GOT3 (cell line): ENCODE results near the gene NPB.

ENCODE experiments used
- DNase-seq: peaks from one replicate; lab custom pipeline; 2025; ENCODE audit warnings: mixed read lengths; lab: John Stamatoyannopoulos, UW

The NPB gene

DNA sequence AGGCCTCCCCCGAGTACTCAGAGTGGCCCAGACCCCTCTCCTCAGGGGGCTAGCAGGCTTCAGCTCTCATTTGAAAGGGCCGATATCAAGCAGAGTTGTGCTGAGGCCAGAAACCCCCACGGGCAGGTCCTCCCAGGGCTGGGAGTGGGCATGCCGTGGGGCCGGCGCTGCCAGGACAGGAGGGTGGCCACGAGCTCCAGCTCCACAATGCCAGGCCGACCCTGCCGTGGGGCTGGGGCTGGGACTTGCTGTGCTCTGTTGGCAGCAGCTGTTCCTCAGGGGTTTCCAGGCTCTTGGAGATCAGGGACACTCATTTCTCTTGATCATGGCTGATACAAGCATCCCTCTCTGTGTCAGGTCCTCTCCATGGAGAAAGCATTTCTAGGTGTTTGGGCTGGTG lies 3.2 kb upstream of the NPB start:
- DNase-seq = no peak

DNA sequence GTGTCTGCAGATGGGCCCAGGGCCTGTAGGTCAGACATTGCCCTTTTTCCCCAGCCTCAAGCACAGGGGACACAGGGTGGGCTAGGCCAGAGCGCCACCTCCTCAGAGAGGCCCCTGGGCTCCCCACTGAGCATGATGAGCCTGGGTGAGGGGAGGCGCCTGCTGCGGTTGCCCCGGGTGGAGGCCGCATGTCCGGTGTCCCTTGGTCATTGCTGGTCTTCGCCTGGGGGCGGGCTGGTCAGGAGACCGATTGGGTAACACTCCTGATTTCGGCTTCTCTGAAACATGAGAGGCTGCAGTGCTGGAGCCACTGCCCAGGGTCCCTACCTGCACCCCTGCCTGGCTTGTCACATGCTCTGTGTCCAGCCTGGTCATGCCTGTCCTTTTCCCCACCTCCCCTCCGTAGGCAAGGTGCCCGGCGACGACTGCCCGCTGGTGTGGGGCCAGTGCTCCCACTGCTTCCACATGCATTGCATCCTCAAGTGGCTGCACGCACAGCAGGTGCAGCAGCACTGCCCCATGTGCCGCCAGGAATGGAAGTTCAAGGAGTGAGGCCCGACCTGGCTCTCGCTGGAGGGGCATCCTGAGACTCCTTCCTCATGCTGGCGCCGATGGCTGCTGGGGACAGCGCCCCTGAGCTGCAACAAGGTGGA lies 2.4 kb upstream of the NPB start:
- DNase-seq = no peak

DNA sequence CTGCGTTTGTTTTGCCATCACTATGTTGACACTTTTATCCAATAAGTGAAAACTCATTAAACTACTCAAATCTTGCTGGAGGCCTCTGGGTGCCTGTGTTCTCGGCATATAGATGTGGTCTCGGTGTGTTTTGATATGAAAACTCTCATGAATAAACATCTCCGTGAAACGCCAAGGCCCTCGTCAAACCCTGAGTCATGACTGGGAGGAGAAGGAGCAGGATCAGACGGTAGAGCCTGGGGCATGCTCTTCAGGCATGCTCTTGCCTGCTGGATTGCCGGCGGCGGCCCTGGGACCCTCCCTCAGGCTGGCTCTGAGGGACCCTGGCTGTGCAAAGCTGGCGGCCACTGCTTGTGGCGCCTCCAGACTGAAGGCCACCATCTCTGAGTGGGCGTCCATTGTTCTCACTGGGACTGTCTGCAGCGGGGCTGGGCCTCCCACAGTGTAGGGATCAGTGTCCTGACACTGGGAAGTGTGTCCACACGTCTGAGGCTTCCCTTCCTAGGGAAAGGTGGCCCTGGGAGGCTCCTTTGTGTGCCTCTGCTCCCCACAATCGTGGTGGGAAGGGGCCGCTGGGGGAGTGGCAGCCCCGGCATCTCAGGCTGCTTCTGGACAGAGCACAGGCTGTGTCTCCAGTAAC lies 1.7 kb upstream of the NPB start:
- DNase-seq = no peak

DNA sequence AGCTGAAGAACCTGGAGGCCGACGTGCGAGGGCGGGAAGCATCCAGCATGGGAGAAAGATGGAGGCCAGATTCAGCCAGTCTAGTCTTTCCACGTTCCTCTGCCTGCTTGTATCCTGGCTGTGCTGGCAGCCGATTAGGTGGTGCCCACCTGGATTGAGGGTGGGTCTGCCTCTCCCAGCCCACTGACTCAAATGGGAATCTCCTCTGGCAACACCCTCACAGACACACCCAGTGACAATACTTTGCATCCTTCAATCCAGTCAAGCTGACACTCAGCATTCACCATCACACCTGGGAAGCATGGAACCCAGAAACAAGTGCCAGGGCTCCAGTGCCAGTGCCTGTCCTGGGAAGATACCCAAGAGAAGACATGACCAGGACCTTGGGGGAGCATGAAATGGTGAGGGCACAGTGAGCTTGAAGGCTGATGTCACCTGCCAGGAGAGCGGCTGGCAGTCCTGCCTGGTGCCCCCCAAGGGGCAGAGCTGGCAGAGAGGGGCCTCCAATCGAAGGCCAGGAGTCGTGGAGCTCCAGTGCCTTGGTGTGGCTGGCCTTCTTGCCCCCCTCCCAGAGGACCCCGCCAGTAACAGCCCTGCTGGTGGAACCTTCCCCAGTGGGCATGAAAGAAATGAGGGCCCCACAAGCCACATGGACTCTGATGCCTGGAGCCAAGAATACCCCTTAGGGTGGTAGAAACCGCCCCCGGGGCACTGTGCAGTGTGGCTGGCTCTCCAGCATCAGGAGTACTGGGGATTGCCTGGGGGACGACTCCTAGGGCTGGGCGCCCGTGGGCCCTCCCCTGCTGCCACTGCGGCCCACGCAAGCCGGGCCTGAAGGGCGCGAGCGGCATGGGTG lies 643 bp upstream of the NPB start:
- no peak for DNase-seq

DNA sequence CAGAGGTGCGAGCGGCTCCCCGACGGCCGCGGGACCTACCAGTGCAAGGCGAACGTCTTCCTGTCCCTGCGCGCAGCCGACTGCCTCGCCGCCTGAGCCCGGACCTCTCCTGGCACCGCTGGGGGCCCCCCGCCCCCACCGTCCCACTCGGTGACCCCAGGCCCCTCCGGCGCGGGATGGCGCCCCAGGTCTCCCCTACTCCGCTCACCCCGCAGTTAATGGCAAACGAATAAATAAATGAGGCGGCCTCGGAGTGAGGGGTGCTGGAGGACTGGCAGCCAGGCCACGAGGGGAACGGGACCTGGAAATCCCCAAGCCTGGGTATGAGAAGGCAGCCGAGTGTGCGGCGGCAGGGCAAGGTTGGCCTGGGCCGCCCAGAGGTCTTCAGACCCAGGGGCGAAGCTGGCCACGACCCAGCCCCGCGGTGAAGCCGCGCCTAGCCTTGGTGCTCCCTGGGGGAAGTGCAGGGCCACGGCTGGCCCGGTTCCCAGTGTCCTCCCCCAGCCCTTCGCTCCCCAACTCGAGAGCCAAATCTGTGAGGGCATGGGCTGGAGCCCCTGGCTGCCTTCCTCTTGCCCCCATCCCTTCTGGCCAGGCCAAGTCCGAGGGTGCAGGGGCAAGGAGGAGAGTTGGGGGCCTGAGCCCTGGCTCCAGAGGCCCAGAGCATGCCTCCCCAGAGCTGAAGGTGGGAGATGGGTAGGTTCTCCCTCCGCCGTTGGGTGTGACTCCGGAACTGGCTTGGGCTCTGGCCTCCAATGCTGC lies 796 bp downstream of the NPB start:
- DNase-seq = no peak

DNA sequence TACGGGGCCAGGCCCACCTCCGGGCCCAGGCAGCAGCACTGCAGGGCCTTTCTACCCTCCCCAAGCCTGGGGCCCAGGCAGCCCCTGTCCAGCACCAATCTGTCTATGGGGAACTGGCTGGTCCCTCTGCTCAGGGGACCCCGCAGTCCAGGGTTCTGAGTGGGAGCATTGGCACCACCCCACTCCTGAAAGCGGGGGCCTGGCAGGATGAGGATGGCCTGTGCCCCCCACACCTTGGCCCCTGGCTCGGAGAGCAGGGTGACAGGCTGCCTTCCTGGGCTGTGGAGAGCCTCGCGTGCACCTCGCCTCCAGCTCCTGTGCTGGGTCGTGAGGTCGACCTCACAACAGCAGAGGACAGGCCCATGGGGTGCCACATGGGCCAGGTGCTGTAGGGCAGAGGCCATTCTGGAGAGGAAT lies 1.4 kb downstream of the NPB start:
- DNase-seq = no peak

DNA sequence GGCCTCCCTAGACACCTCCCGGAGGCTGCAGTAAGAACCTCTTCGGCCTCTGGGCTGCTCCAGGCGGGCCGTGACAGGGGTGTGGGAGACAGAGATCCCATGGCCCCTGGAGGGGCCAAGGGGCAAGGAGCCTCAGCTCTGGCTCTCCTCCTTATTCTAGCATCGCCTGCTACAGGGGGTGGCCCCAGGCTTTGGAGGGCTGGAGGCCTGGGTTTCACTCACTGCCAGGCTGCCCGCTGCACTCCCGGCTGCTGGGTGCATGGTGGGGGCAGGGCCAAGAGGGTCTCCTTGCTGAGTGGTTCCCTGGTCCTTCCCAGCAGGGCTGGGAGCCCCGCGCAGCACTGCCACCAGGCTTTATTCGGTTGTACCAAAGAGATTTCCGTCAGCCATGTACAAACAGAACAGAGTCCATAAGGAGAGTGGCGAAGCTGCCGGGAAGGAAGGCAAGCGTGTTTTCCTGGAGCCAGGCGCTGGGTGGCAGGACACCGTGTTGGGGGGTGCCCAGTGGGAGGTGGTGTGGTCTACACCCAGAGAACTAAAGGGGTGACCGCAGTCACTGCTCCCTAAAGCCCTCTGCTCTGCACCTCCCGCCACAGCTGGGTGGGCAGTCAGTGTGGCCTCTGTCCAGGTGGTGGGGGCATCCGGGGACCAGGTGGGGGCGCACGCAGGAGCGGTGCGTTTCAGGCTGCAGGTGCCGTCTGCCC lies 2.0 kb downstream of the NPB start:
- no peak for DNase-seq

DNA sequence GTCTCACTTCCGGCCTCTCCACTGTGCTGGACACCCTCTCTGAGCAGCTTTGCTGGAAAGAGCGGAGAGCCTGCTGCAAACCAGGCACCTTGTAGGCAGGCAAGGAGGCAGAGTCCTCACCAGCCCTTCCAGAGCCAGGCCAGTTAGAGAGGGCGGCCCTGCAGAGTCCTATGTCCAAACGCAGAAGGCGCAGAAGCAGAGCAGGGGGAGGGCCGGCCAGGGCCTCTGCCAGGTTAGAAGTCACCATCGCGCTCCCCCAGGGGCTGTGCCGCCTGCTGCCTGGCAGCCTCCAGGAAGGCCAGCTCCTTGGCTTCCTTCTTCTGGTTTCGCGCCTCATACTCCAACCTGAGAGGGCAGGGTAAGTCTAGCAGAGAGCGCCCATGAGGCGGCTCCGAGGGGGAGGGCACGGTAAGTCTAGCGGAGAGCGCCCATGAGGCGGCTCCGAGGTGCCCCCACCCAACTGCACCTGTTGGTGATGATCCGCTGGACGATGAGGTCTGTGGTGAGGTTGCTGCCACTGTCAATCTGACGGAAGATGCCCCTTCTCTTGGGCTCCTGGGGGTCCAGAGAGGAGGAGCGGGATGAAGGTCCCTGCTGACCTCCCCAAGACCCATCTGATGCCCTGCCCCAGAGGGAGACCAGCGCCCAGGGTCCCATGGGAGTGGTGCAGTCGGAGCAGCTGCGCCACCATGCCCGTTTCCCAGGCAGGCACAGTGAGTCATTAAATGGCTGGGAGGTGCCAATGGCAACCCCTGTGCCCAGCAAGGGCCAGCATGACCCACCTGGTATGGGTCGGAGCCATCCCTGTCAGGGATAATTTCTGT lies 2.8 kb downstream of the NPB start:
- DNase-seq = no peak

DNA sequence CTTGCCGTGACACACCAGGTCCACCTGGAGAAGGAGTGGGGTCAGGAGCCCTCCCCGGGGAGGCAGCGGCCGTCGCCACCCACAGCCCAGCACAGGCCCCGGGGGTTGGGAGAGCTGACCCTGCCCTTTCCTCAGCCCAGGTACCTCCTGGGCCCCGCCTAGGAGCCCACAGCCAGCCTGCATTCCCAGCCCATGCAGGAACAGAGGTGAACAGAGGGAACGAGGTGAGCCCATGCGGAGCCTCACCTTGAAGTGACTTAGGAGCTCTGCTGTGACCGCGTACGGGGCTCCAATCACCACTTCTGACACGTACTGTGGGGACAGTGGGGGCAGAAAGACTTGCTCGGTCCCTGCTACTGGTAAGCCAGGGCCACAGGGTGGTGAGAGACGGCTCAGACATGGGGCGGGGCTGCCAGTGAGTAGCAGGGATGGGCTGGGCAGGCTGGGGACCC lies 3.4 kb downstream of the NPB start:
- no peak for DNase-seq

DNA sequence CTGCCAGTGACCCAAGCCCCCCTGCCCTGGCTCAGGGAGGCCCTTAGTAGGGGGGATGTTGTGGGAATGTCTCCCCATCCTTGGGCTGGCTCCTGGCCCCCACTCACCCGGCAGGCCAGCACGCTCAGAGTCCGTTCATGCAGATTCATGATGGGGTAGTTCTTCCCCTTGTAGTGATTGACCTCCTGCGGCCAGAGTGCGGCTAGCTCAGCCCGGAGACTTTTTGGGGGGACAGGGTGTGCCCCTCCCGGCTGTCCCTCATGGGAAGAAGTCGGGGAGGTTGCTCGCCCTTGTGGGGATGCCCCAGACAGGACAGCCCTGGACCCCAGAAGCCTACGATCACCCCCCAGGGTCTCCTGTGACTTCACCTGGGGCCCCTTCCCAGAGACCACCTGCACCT lies 4.0 kb downstream of the NPB start:
- DNase-seq = no peak

DNA sequence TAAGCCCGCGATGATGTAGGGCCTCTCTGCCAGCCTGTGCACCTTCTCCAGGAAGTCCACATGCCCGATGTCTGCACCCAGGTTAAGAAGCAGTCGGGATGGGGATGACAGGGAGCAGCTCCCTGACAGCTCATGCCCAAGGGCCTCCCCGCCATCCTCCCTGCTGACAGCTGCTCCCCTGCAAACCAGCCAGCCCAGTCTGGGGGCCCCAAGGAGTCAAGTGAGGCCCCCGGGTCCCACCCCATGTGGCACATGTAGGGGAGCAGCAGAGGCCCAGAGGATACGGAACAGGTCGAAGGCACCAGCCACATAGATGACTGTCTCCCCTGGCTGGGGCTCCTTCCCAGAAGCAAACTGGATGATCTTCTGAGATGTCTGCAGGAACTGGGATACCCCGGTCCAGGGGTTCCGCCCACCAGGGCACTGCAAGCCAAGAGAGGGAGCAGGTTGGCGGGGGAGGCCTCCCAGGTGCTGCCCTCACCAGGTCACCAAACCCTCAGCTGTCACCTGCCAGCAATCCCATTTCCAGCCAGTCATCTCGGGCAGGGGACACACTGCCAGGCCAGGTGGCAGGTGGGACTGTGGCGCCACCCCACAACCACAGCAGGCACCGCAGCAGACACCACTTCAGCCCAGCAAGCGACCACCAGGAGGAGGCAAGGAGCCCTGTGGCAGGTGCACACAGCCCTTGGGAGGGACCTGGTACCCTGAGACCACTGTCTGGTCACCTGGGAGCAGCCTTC lies 4.6 kb downstream of the NPB start:
- no peak for DNase-seq

DNA sequence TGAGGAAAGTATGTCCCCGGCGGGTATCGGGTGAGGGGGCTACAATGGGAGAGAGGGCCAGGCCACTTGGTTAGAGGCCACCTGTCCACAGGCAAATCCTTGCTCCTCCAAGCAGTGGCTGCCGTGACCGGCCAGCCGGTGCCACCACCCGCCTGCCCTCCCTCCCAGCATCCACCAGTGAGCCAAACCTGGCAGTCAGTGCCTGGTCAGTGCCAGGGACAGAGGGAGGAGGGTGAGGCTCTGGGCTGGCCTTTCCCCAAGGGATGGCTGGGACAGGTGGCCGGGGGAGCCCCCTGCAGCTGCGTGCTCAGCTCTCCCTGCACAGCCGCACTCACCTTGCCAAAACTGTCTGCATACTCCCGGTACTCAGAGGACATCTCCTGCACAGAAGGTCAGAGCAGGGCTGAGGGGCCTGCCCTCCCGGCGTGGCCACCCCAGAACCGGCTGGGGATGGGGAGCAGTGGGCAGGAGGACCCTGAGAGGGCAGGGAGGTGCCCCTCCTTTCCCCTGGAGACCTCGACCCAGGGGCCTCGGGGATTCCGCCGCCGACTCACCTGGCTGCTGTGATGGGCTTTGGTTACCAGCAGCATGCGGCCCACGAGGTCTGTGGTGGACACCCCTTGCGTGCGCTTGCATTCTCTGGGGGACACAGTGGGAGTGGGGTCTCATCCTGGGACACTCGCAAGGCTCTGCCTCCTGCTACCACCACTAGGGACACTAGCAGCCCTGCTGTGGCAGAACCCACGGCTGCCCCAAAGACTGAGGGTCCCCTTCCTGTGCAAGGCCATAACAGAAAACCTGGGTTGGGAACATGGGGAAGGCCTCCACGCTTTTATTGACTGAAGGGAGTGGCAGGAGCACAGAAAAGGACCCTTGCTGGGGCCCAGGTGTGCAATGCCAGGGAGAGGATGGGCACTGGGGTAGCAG lies 5.4 kb downstream of the NPB start:
- no peak for DNase-seq

DNA sequence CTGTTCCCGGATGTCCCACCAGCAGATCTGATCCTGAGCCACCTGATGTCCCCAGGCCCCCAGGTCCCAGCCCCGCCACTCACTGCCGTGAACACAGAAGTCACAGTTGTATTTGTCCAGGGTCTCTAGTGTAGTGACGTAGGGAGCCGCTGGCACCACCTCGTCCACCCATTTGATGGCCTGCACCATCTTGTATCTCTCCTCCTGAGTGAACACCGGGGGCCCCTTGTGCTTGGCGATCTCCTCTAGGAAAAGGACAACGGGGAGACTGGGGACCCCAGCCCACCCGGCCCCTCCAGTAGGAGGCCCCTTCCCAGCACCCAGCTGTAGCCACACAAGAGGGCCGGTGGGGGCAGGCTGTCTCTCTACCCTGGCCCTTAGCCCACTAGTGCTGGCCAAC lies 6.8 kb downstream of the NPB start:
- no peak for DNase-seq

DNA sequence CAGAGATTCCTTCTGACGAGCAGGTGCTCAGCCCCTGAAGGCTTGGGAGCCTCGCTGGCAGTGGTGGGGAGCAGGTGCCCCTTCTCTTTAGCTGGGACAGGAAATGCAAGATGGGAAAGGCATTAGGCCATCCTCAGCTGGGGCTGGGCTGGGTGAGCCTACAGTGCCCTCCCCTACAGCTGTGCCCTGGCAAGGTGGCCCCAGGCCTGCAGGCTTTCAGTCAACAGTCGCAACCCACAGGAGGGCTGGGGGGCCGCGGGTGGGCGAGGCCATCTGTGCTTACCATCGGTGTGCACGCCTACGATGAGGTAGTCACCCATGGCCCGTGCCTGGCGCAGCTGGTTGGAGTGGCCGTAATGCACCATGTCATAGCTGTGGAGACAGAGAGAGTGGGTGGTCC lies 7.2 kb downstream of the NPB start:
- no peak for DNase-seq

DNA sequence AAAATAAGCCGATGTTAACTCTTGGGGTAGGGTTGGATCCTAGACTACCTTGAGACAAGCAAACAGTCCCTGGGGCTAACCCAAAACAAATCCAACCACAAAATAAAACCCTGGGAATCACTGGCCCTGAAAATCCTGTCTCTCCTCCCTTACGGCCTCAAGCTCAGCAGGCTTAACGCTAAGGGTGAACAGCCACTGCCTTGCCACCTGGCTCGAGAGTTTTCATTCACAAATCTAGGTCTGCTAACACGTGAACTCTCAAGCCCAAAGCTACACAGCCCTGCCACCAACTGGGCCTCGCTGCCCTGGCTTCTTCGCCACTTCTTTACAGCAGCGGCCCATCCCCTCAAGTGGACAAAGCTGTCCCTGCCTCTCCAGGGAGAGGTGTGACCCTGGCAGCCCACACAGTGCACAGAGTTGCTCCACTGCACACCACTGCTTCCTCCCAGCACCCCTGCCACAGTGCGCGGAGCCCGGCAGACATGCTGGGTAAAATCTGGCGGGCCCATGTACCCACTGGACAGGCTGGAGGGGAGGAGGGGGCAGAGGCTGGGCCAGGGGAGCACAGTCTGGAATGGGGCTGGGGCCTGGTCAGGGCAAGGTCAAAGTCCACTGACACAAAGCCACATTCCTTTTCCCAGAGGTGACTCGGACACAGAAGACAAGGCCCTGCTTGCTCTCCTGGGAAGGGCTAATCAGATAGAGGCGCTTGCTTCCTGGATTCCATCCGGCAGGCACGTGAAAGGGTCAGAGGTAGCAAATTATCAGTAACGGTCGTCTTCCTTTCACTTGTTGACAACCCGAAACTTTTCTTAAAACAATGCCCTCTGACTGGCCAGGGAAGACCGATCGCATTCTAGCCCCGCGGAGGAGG lies 8.2 kb downstream of the NPB start:
- no peak for DNase-seq

DNA sequence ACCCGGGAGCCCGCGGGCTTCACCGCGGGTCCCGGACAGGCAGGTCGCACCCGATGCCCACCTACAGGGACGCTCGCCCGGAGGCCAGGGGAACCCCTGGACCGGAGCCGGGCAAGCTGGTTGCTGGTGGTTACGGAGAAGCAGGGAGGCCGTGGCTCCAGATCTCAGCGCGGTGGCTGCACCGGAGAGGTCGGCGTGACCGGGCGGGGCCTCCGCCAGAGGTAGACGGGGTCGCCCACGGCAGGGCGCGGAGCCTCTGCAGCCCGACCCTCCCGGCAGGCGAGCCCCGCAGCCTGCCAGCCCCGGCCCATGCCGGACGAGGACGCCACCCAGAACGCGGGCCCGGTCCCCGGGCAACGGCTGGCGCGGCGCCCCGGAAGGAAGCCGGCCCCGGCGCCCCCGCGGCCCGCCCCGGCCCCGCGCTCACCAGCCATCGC lies 8.8 kb downstream of the NPB start:
- no peak for DNase-seq

DNA sequence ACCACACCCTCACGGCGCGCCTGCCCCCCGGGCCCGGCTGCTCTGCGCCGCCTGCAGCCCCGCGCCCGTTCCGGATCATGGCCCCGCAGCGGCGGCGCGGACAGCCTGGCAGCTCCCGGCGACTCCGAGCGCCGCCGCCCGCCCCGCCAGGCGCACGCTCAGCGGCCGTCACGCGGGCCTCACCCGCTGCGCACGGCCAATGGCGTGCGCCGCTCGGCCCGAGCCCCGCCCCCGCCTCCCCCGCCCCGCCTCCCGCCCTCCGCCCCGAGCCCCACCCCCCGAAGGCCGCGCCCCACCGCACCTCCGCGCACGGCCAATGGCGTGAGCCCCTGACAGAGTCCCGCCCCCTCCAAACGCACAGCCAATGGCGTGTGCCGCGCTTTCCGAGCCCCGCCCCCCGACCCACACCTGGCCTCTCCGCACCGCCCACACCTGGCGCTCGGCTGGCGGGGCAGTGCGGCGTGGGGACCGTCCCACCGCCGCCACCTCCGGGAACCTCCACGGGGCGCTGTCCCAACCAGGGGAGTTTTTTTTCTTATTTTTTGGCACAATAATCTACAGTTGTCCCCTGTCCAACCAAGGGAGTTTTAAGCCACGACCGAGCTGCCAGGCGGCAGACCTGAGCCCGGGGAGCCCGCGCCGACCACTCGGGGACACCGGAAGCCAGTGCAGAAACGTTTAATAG lies 9.4 kb downstream of the NPB start, which contains the start of gene PCYT2:
Gene PCYT2 (minus strand): TSS at position 123 of the 685 bp plus-strand sequence. CDS start 44 bp downstream, at position 79.
- DNase-seq = peak; percentile 43
